ENCODE measurements around the gene JADE1. TPM values are rescaled to one million over a fixed set of nuclear protein-coding genes. Genes with fewer than 3 reads are reported as not detected.

JADE1 gene
- polyA plus RNA-seq, result 1.3 to 2.8 TPM (median 2.2 TPM) in 3 replicates
- polyA plus RNA-seq (2011; ENCODE audit: low read depth), result 6.2 TPM
- 1.4 and 1.5 TPM in 2 replicates for polyA plus RNA-seq (2011; cell fraction: cytosol; rRNA removed)
- 3.5 and 4.3 TPM in 2 replicates for polyA plus RNA-seq (2011; cell fraction: nucleus; rRNA removed)
- polyA plus RNA-seq (2012; ENCODE audit: low replicate concordance), result 2.4 and 4.3 TPM in 2 replicates
- polyA minus RNA-seq, result 3.3 to 5.4 TPM (median 3.9 TPM) in 3 replicates
- 1.9 TPM for polyA minus RNA-seq (2011; cell fraction: cytosol; rRNA and poly(A)+ RNA removed)
- 3.2 and 3.8 TPM in 2 replicates for polyA minus RNA-seq (2011; cell fraction: nucleus; rRNA and poly(A)+ RNA removed)

GRCh38 chr4:128809477-128810330 lies at the start of gene JADE1:
Gene JADE1, plus strand, starts transcription at chr4:128809700. Its CDS starts 22,059 bp downstream, at chr4:128831759.
- dilution Hi-C loops (cut with MboI; ENCODE audit: extremely low pct_ligation_motif_present, low sequenced_read_pairs), result no loop called here
- no peaks in the 10 kb centered on the region for H3K9me1 ChIP-seq (ENCODE audit: control insufficient read depth, extremely low read depth, insufficient read depth, low read length)
- H3K9me3 ChIP-seq (ENCODE audit: control insufficient read depth, low read depth, low read length), result no peaks in the 10 kb centered on the region
- no peak for FAIRE-seq
- H4K20me1 ChIP-seq (ENCODE audit: control insufficient read depth, extremely low read depth, insufficient read depth, low read length), result no peaks in the 10 kb centered on the region
- H3K4me3 ChIP-seq (ENCODE audit: control insufficient read depth in 2 of 3, extremely low read depth in 1 of 3, insufficient read depth in 2 of 3, low read depth in 1 of 3, low read length in 3 of 3), result peak within 1 kb of the TSS; percentile 69 to 98 (median 91)
- H3K79me2 ChIP-seq (ENCODE audit: control insufficient read depth, insufficient read depth, low read length), result peaks cover 9% of the 10 kb centered on the region
- H3K27ac ChIP-seq (ENCODE audit: control insufficient read depth, insufficient read depth, low read length), result peak within 1 kb of the TSS; percentile 78
- peak within 1 kb of the TSS; percentile 81 for H3K9ac ChIP-seq (ENCODE audit: control insufficient read depth, extremely low read depth, insufficient read depth, low read length)
- H2AFZ ChIP-seq (ENCODE audit: control insufficient read depth, low read length), result peak within 1 kb of the TSS; percentile 83
- no peaks in the 10 kb centered on the region for H3K36me3 ChIP-seq (ENCODE audit: control insufficient read depth in 2 of 2, extremely low read depth in 1 of 2, insufficient read depth in 2 of 2, low read length in 2 of 2)
- H3K27me3 ChIP-seq (ENCODE audit: control insufficient read depth, extremely low read depth, insufficient read depth, low read length), result no peaks in the 10 kb centered on the region
- peaks cover 7% of the 10 kb centered on the region for H3K4me1 ChIP-seq (ENCODE audit: control insufficient read depth, extremely low read depth, insufficient read depth, low read length)
- TF ChIP-seq CTCF (optimal IDR thresholded peaks at IDR 0.05 in 1 of 3, IDR thresholded peaks at IDR 0.05 in 1 of 3, conservative IDR thresholded peaks at IDR 0.05 in 1 of 3; ENCODE audit: extremely low read depth in 1 of 3, insufficient read depth in 2 of 3, low read length in 3 of 3), result peak; percentile 55 to 90 (median 75)
- TF ChIP-seq EZH2 (IDR thresholded peaks at IDR 0.05; ENCODE audit: low read length), result no peak
- peak within 1 kb of the TSS; percentile 100 for H3K4me2 ChIP-seq (ENCODE audit: control insufficient read depth, extremely low read depth, insufficient read depth, low read depth, low read length)
- DNase-seq (ENCODE audit: low read depth, low spot score), result peak; percentile 54

DNA sequence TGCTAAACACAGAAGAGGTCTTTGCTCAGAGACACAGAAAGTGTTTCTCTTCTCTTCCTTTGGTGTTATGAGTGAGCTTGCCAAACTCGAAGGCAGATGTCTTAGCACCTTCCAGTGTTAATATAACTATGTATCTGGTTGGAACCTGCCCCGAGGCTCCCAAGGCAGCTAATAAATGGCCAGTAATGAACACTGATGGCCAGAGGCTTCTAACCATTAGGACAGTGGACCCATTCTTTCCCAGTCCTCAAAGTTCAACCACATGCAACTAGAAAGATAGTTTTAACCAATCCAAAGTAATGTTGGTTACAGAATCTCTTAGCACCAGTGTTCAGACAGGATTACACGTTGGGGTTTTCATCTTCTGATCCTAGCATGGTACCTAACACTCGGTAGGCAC lies 42.7 kb upstream of the JADE1 start:
- Histone ChIP-seq H3K27me3 (ENCODE audit: control insufficient read depth, extremely low read depth, insufficient read depth, low read length) (no peaks in the 10 kb centered on the region), H3K9me1 (ENCODE audit: control insufficient read depth, extremely low read depth, insufficient read depth, low read length) (no peaks in the 10 kb centered on the region), H3K9ac (ENCODE audit: control insufficient read depth, extremely low read depth, insufficient read depth, low read length) (no peak overlapping the region), H4K20me1 (ENCODE audit: control insufficient read depth, extremely low read depth, insufficient read depth, low read length) (no peaks in the 10 kb centered on the region), H3K27ac (ENCODE audit: control insufficient read depth, insufficient read depth, low read length) (no peak overlapping the region), H3K36me3 (ENCODE audit: control insufficient read depth in 2 of 2, extremely low read depth in 1 of 2, insufficient read depth in 2 of 2, low read length in 2 of 2) (no peaks in the 10 kb centered on the region), H3K4me2 (ENCODE audit: control insufficient read depth, extremely low read depth, insufficient read depth, low read depth, low read length) (no peak overlapping the region), H3K4me3 (ENCODE audit: control insufficient read depth in 2 of 3, extremely low read depth in 1 of 3, insufficient read depth in 2 of 3, low read depth in 1 of 3, low read length in 3 of 3) (no peak overlapping the region), H2AFZ (ENCODE audit: control insufficient read depth, low read length) (no peak overlapping the region), H3K79me2 (ENCODE audit: control insufficient read depth, insufficient read depth, low read length) (no peaks in the 10 kb centered on the region), H3K4me1 (ENCODE audit: control insufficient read depth, extremely low read depth, insufficient read depth, low read length) (no peaks in the 10 kb centered on the region), H3K9me3 (ENCODE audit: control insufficient read depth, low read depth, low read length) (no peaks in the 10 kb centered on the region)
- FAIRE-seq (no peak), DNase-seq (ENCODE audit: low read depth, low spot score) (no peak)
- TF ChIP-seq CTCF (optimal IDR thresholded peaks at IDR 0.05 in 1 of 3, IDR thresholded peaks at IDR 0.05 in 1 of 3, conservative IDR thresholded peaks at IDR 0.05 in 1 of 3; ENCODE audit: extremely low read depth in 1 of 3, insufficient read depth in 2 of 3, low read length in 3 of 3), result no peak
- TF ChIP-seq EZH2 (IDR thresholded peaks at IDR 0.05; ENCODE audit: low read length), result no peak
- dilution Hi-C loops (cut with MboI; ENCODE audit: extremely low pct_ligation_motif_present, low sequenced_read_pairs), result no loop called here

Data from keratinocyte (primary cell).